Non-pigmented ciliary epithelial cell (primary cell): ENCODE results near the gene GNG12.
"Not testable (repeated sequence)": the region's sequence is repeated elsewhere in the genome, so short reads cannot be mapped to it uniquely, and the experiment has no call there.

Experiments
- DNase-seq: peaks from one replicate; pipeline ENCODE4 v3.0.0-alpha.2; 2010; ENCODE audit warnings: low read depth

GNG12 gene

GRCh38 chr1:67679691-67680090 lies 153.6 kb downstream of the GNG12 start:
- DNase-seq = no peak

- no peak for DNase-seq
These were observed 155.3 kb downstream of the GNG12 start for GRCh38 chr1:67677930-67678329.

- no peak for DNase-seq
These were observed 155.9 kb downstream of the GNG12 start for GRCh38 chr1:67677408-67677807.

DNA sequence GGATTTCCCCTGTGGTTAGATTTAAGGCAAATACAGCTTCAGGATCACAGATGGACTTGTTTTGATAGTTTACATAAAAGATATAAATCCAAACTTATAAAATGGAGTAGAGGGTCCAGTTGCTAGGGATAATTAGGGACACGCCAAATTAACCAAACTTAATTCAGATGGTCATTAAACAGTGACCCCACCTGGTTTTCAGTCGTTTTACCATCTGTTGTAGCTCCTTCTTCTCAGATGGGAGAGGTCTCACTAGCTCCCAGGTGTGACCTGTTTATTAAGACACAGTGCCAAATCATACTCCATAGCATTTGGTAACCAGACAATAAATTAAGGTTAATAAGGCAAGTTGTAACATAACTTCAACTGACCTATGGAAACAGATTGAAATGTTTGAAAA lies 156.3 kb downstream of the GNG12 start:
- no peak for DNase-seq

DNA sequence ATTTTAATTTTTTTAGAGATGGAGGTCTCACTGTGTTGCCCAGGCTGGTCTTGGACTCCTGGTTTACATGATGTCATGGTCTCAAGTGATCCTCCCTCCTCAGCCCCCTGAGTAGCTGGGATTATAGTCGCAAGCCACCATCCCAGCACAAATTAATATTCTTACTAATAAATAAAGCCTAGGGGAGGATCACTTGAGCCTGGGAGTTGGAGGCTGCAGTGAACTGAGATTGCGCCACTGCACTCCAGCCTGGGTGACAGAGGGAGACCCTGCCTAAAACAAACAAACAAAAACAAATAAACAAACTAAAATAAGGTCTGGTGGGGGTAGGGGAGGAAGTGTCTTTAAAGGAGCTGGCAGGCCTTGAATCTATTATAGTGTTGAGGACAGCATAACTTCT lies 157.0 kb downstream of the GNG12 start:
- no peak for DNase-seq

DNA sequence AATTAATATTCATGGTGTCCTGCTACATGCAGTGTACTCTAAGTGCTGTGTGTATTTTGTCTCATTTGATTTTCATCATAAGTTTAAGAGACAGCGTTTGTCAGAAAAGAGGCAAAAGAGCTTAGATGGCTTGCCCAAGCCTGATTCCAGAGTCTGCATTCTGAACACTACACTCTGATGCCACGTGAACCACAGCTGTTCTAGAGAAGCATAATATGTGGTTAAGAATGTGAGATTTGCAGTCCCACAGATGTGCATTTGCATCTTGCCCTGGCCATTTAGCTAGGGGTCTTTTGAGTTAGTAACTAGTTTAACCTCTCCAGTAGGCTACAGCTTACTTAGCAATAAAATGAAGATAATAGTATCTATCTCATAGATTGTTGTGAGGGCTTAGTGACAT lies 157.5 kb downstream of the GNG12 start:
- no peak for DNase-seq

- DNase-seq = no peak
These were observed 158.8 kb downstream of the GNG12 start for GRCh38 chr1:67674260-67675011.

DNA sequence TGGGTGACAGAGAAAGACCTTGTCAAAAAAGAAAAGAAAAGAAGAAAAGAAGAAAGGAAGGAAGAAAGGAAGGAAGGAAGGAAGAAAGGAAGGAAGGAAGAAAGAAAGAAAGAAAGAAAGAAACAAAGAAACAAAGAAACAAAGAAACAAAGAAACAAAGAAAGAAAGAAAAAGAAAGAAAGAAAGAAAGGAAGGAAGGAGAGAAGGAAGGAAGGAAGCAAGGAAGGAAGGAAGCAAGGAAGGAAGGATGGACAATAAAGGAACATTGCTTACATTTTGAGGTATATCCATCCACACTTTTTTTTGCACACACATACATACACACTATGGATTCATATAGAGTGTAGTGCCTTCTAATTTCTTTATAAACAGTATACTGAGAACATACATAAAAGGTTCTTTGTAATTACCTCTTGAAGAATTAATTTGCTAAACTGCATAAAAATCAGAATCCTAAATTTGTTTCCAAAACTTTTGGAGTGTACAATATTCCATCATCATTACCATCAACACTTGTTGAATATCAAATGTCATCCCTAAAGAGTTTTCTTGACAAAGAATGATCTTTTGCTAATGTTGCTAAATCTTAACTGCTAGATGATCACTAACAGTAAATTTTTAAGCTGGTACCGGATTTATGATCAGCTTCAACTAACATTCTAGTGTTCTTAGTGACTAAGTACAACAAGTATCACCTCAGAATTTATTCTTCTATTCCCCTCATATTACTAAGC lies 159.6 kb downstream of the GNG12 start:
- no peak for DNase-seq

- no peak for DNase-seq
These were observed 160.9 kb downstream of the GNG12 start for GRCh38 chr1:67672260-67672803.

DNA sequence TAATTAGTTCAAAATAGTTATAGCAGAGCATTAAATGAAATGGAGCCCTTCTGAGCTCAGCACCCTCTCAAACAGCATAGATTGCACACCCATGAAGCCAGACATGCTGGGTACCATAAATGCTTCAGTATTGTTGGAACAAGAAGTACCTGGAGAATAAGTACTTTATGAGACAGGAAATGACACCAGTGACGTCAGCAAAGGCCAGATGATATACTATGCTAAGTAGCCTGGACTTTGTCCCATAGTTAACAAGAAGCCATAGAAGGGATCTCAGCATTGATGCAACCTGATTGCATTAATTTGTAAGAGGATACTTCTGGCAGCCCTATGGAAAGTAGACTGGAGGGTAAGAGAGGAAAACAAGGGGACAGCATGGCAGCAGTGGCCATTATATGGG lies 164.6 kb downstream of the GNG12 start:
- no peak for DNase-seq

- DNase-seq = no peak
These were observed 166.6 kb downstream of the GNG12 start for GRCh38 chr1:67666636-67667035.

- DNase-seq = not testable (repeated sequence)
These were observed 168.0 kb downstream of the GNG12 start for GRCh38 chr1:67665307-67665706.

DNA sequence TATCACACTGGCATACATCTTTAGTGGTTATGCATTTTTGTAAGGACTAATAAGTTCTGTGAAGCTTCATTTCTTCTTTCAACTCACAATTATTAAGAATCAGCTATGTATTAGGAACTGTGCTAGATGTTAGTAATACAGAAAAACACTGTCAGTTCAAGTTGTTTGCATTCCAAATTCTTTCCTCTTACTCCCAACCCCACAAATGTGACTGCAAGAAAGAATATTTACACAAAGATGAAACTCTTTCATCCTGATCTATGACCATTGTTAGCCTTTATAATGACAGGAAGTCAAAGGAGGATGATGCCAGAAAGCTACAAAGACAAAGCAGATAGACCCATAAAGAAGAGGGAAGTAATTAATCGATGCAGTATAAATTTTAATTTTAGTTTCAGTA lies 169.2 kb downstream of the GNG12 start:
- no peak for DNase-seq

GRCh38 chr1:67662884-67663283 lies 170.4 kb downstream of the GNG12 start:
- no peak for DNase-seq

DNA sequence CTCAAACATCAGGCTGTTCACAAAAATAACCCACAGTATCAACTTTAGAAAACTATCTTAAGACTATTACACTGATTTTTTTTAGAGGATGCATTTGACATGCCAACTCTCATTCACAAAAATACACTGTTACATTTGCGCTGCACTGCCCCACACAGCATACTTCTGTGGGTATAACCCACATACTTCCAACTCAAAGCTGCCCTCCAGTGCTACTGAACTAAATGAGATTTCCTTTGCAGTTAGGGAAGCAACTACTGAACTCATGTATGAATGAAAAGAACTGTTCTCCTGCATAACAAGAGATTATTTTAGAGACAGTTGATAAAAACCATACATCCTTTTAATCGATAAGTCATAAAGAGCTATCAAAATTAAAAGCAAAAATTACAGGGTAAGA lies 174.0 kb downstream of the GNG12 start:
- DNase-seq = no peak

- not testable (repeated sequence) for DNase-seq
These were observed 176.1 kb downstream of the GNG12 start for GRCh38 chr1:67657152-67657551.

DNA sequence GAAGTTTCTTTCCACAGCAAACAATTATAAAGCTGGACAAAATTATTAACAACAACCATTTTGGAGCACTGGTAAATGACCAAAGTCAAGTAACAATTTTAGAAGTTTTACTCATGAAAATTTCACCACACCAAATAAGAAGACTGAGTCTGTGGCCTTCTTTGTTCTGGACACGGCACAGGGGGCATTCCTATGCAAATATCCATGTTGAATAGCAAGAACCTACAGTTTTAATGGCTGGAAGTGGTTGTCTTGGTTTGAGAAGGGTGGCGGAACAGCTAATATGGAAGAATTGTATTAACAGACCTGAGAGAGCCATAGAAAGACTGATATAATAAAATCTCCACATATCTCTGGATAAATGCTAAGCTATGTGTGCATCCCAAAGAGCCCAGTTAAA lies 177.7 kb downstream of the GNG12 start:
- no peak for DNase-seq

GRCh38 chr1:67653304-67653703 lies 180.0 kb downstream of the GNG12 start:
- DNase-seq = no peak

DNA sequence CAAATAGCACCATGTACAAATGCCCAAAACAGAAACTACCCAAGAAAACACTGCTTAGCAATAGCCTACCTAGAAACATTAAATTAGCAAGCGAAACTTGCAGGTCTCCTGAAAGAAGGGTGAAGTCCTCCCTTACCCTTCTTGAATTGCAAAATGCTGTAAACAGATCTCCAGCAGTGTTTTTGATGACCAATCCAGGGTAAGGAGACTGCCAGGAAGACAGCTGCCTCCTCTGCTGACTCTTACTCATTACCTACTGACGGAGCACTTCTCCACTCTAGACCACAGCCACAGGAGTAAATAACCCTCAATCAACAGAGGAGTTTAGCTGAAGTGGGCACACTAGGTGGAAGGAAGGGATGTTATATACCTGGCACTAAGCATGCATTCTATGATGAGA lies 180.5 kb downstream of the GNG12 start:
- peak; percentile 41 for DNase-seq
